Measurements from ENCODE around the gene GEMIN8. TPM values are rescaled to one million over a fixed set of nuclear protein-coding genes. Genes with fewer than 3 reads are reported as not detected.

GEMIN8 gene
- total and polyA plus RNA-seq, 2 of the 8 experiments (the other 6 are each of a cell fraction or from before 2014, with no cell fraction given) = 18.2 to 31.4 TPM

DNA sequence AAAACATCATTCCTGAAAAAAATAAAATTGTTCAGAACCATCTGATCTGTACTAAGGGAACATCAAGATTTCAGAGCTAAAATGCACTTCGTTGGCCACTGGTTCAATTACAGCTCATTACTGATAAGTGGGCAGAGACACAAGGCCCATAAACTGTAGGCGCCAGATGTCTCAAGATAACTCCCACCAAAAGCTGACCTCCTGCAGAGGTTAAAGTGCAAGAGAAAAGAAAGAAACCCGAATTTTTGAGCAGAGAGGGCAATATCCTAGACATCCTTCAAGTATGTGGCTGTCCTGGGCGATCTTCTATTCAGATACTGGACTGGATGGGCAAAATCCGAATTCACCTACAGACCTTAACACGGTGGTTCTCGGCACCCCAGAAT, 660 bp downstream of the GEMIN8 start:
- H3K4me3 ChIP-seq (ENCODE audit: extremely low read depth in 1 of 4, insufficient read depth in 2 of 4, low read depth in 3 of 4, low read length in 4 of 4) = peak overlapping the region; percentile 57 to 70 (median 66)
- no peaks in the 10 kb centered on the region for H3K79me1 ChIP-seq (ENCODE audit: low read depth, low read length)
- H3K4ac ChIP-seq (replicated peaks; ENCODE audit: insufficient read length, low read depth, low read length) = no peak overlapping the region
- no peaks in the 10 kb centered on the region; the same call in 1 of the 2 replicates for H3K23me2 ChIP-seq (ENCODE audit: low read depth, low read length)
- no peak overlapping the region; the same call in 1 of the 2 replicates for H3K18ac ChIP-seq (ENCODE audit: extremely low read depth, low read length)
- H2BK12ac ChIP-seq (ENCODE audit: low read depth, low read length) = no peak overlapping the region
- H3K14ac ChIP-seq (ENCODE audit: insufficient read length) = no peak overlapping the region
- 13% methylated on average over 4 of the region's 7 CpGs; no CpG with 5 or more reads in 1 of the 2 experiments for WGBS, 2 experiments (ENCODE audit: extremely low coverage in 1 of 2, insufficient coverage in 1 of 2, insufficient read length in 1 of 2, insufficient replicate concordance in 2 of 2, low coverage in 1 of 2, low lambda C conversion rate in 2 of 2, missing lambda C conversion rate in 1 of 2)
- H3K27ac ChIP-seq (ENCODE audit: low read depth, low read length) = peak overlapping the region; percentile 83; the same call in 1 of the 2 replicates
- no peak overlapping the region for H2BK15ac ChIP-seq (ENCODE audit: low read length)
- no peak overlapping the region for H2BK5ac ChIP-seq (ENCODE audit: low read depth, low read length)
- H3K79me2 ChIP-seq (ENCODE audit: control insufficient read depth in 1 of 2, insufficient read depth in 2 of 2, low read length in 2 of 2) = peaks cover 0 to 16% of the 10 kb centered on the region in 2 experiments; a peak in 2 of 4 replicates
- no peak overlapping the region for H3K23ac ChIP-seq (ENCODE audit: insufficient read length)
- H4K20me1 ChIP-seq (replicated peaks in 1 of 2; ENCODE audit: control insufficient read depth in 1 of 2, insufficient read depth in 2 of 2, low read length in 2 of 2) = no peaks in the 10 kb centered on the region
- peak overlapping the region; percentile 68 to 80 for H3K4me2 ChIP-seq (ENCODE audit: insufficient read depth in 1 of 2, low read depth in 2 of 2, low read length in 2 of 2)
- ChIA-PET CTCF (ENCODE audit: partially characterized antibody) (interaction anchor here (1.0 to 1.6 kb wide), 5 partner anchors 105 to 229 kb away, joined by 3 to 5 read pairs (median 4); no protein-coding TSS in a partner anchor), POLR2A (ENCODE audit: partially characterized antibody) (interaction anchor here (1.1 to 2.9 kb wide), 9 partner anchors 9 to 336 kb away, joined by 3 to 18 read pairs (median 5); partner anchors contain the start of genes OFD1 and TRAPPC2)
- H3K9me3 ChIP-seq (ENCODE audit: insufficient read depth in 2 of 2, low read depth in 1 of 2, low read length in 1 of 2) = no peaks in the 10 kb centered on the region
- FAIRE-seq = no peak
- no peak overlapping the region for H2BK120ac ChIP-seq (replicated peaks; ENCODE audit: low read depth, low read length)
- no peak overlapping the region for H2AK5ac ChIP-seq (ENCODE audit: low read depth, low read length)
- DNase-seq (ENCODE audit: low read depth in 1 of 2, low spot score in 2 of 2) = no peak
- peak overlapping the region; percentile 39 for H3K56ac ChIP-seq (replicated peaks; ENCODE audit: insufficient read length, low read depth, low read length)
- H4K5ac ChIP-seq (ENCODE audit: insufficient read length, low read depth, low read length) = no peak overlapping the region
- H3K27me3 ChIP-seq (replicated peaks in 1 of 4; ENCODE audit: control insufficient read depth in 3 of 4, extremely low read depth in 1 of 4, insufficient read depth in 3 of 4, low read length in 3 of 4) = no peaks in the 10 kb centered on the region
- peaks cover 0 to 8% (median 6%) of the 10 kb centered on the region in 4 experiments; a peak in 4 of 7 replicates for H3K4me1 ChIP-seq (replicated peaks in 1 of 4; ENCODE audit: control insufficient read depth in 3 of 4, insufficient read depth in 4 of 4, low read length in 3 of 4)
- no peak overlapping the region for H2AFZ ChIP-seq (ENCODE audit: low read length)
- H3K9ac ChIP-seq (replicated peaks in 1 of 4; ENCODE audit: extremely low read depth in 1 of 4, low read depth in 3 of 4, low read length in 3 of 4) = peak overlapping the region; percentile 36 to 68 (median 52); a peak in 6 of 7 replicates
- H4K91ac ChIP-seq (replicated peaks; ENCODE audit: insufficient read length, low read length) = peak overlapping the region; percentile 64
- no peak overlapping the region for H4K8ac ChIP-seq (ENCODE audit: extremely low read depth, insufficient read depth, low read length)
- H3K36me3 ChIP-seq (ENCODE audit: control insufficient read depth in 2 of 4, insufficient read depth in 4 of 4, low read length in 3 of 4) = peaks cover 0 to 3% (median 0%) of the 10 kb centered on the region in 4 experiments; a peak in 1 of 8 replicates
- H2BK20ac ChIP-seq (ENCODE audit: low read length) = no peak overlapping the region
- TF ChIP-seq GTF2F1 (IDR thresholded peaks at IDR 0.05; ENCODE audit: borderline replicate concordance, low read depth, low read length) (no peak), EP300 (IDR thresholded peaks at IDR 0.05; ENCODE audit: borderline replicate concordance in 1 of 2, low read depth in 2 of 2, low read length in 2 of 2) (no peak), MAFK (IDR thresholded peaks at IDR 0.05; ENCODE audit: low read depth, low read length) (no peak), POLR2AphosphoS5 (IDR thresholded peaks at IDR 0.05; ENCODE audit: low read depth, low read length) (no peak), FOSL1 (IDR thresholded peaks at IDR 0.05; ENCODE audit: insufficient read depth, low read depth, low read length) (no peak), ASH2L (IDR thresholded peaks at IDR 0.05; ENCODE audit: low read length) (no peak), NRF1 (IDR thresholded peaks at IDR 0.05; ENCODE audit: low read depth, low read length) (no peak), SAP30 (IDR thresholded peaks at IDR 0.05; ENCODE audit: insufficient read depth, insufficient replicate concordance, low read length) (no peak), GABPA (IDR thresholded peaks at IDR 0.05; ENCODE audit: borderline replicate concordance, insufficient read depth, low read length) (no peak), ZNF274 (IDR thresholded peaks at IDR 0.05; ENCODE audit: borderline replicate concordance, extremely low read depth, low read length) (no peak), SP1 (IDR thresholded peaks at IDR 0.05; ENCODE audit: low read depth, low read length) (no peak), KDM1A (IDR thresholded peaks at IDR 0.05; ENCODE audit: borderline replicate concordance, low read length) (no peak)
- TF ChIP-seq, protein P1, sequence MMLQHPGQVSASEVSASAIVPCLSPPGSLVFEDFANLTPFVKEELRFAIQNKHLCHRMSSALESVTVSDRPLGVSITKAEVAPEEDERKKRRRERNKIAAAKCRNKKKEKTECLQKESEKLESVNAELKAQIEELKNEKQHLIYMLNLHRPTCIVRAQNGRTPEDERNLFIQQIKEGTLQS (IDR thresholded peaks at IDR 0.05; ENCODE audit: insufficient read depth, low read depth, low read length) = no peak

Measured in H1 (cell line).